ENCODE data around the gene CD46.
"Not testable (repeated sequence)": the region's sequence is repeated elsewhere in the genome, so short reads cannot be mapped to it uniquely, and the experiment has no call there.

CD46 gene

DNA sequence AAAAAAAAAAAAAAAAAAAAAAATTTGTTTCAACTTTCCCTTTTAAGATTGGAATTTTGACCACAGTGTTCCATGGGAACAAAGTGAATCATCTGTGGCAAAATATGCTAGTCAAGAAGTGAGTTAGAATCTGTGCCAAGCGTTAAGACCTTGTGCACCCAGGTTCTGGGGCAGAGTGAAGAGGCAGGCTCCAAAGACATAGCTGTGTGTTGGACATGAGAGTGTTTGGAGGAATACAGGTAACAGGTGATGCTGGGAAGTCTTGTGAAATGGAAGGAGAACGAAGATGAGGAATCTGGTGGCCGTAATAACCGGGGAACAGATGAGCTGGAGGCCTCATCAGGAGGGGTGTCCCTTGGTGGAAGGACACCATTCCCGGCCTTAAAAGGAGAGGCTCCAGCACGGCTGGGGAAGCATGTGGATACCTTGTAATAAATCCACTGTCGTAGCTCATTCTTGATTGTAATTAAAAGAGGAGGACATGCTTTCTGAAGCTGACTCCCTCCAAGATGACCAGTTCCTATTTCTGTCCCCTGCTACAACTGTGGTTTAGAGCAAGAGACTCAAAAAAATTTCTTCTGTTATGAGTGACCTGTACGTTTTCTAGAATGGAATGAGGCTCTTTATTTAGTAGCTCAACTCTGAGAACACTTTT, 14.2 kb upstream of the CD46 start:
- not testable (repeated sequence) for H3K9ac ChIP-seq (ENCODE audit: low read length); H3K79me2 ChIP-seq (ENCODE audit: insufficient read depth, low read length); H2AFZ ChIP-seq (ENCODE audit: low read depth, low read length, severe bottlenecking); H3K4me3 ChIP-seq (ENCODE audit: insufficient read depth, low read length, poor library complexity, severe bottlenecking); H3K27me3 ChIP-seq (ENCODE audit: low read length); H3K27ac ChIP-seq (ENCODE audit: low read depth, low read length); H3K9me2 ChIP-seq (replicated peaks; ENCODE audit: insufficient read depth, low read length); H3F3A ChIP-seq (ENCODE audit: insufficient read depth); H3K9me3 ChIP-seq (ENCODE audit: insufficient read depth, low read length); H4K20me1 ChIP-seq (ENCODE audit: low read depth, low read length); H3K4me2 ChIP-seq (ENCODE audit: low read depth, low read length, poor library complexity, severe bottlenecking); H3K36me3 ChIP-seq (ENCODE audit: low read length)

DNA sequence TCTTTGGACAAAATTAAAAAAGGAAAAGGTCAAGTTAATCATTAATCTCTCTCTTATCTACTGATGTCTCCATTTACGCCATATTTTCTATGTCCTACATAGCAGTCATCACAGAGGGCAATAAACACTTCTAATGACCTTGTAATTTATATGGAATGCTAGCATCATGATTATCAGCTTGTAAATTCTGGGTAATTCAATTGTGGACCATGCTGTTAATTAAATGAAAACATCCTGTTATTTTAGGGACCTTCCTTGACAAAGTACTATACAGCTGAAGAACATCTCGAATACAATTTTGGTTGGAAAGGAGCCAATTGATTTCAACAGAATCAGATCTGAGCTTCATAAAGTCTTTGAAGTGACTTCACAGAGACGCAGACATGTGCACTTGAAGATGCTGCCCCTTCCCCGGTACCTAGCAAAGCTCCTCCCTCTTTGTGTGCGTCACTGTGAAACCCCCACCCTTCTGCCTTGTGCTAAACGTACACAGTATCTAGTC, 13.6 kb upstream of the CD46 start:
- not testable (repeated sequence) for H3K4me3 ChIP-seq (ENCODE audit: insufficient read depth, low read length, poor library complexity, severe bottlenecking); H3K9me2 ChIP-seq (replicated peaks; ENCODE audit: insufficient read depth, low read length); H2AFZ ChIP-seq (ENCODE audit: low read depth, low read length, severe bottlenecking); H3K9ac ChIP-seq (ENCODE audit: low read length); H4K20me1 ChIP-seq (ENCODE audit: low read depth, low read length); H3K4me2 ChIP-seq (ENCODE audit: low read depth, low read length, poor library complexity, severe bottlenecking); H3F3A ChIP-seq (ENCODE audit: insufficient read depth); H3K36me3 ChIP-seq (ENCODE audit: low read length); H3K27me3 ChIP-seq (ENCODE audit: low read length); H3K27ac ChIP-seq (ENCODE audit: low read depth, low read length); H3K79me2 ChIP-seq (ENCODE audit: insufficient read depth, low read length); H3K9me3 ChIP-seq (ENCODE audit: insufficient read depth, low read length)

DNA sequence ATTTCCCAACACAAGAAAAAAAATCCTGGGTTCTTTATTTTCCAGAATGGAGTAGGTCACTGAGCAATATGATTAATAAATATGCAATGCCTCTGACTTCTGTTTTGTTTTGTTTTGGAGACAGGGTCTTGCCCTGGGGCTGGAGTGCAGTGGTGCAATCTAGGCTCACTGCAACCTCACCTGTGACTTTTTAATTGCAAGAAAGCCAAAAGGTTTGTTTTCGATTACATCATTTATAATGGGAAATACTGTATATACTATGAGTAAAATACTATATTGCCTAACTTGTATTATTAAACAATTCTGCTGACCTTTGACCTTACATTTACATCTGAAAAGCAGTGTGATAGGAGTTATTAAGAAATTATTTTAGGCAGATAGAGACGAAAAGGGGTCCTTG, 11.6 kb upstream of the CD46 start:
- H3K4me3 ChIP-seq (ENCODE audit: insufficient read depth, low read length, poor library complexity, severe bottlenecking) = no peak overlapping the region
- H3K27me3 ChIP-seq (ENCODE audit: low read length) = no peaks in the 10 kb centered on the region
- TF ChIP-seq, protein P1, sequence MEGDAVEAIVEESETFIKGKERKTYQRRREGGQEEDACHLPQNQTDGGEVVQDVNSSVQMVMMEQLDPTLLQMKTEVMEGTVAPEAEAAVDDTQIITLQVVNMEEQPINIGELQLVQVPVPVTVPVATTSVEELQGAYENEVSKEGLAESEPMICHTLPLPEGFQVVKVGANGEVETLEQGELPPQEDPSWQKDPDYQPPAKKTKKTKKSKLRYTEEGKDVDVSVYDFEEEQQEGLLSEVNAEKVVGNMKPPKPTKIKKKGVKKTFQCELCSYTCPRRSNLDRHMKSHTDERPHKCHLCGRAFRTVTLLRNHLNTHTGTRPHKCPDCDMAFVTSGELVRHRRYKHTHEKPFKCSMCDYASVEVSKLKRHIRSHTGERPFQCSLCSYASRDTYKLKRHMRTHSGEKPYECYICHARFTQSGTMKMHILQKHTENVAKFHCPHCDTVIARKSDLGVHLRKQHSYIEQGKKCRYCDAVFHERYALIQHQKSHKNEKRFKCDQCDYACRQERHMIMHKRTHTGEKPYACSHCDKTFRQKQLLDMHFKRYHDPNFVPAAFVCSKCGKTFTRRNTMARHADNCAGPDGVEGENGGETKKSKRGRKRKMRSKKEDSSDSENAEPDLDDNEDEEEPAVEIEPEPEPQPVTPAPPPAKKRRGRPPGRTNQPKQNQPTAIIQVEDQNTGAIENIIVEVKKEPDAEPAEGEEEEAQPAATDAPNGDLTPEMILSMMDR (IDR thresholded peaks at IDR 0.05; ENCODE audit: insufficient read depth, low read length, poor library complexity, severe bottlenecking) = no peak
- no peak for TF ChIP-seq EZH2phosphoT487 (conservative IDR thresholded peaks at IDR 0.05; ENCODE audit: low read length)
- H3K27ac ChIP-seq (ENCODE audit: low read depth, low read length) = no peak overlapping the region
- no peak overlapping the region for H3K9ac ChIP-seq (ENCODE audit: low read length)
- no peaks in the 10 kb centered on the region for H4K20me1 ChIP-seq (ENCODE audit: low read depth, low read length)
- H3K4me2 ChIP-seq (ENCODE audit: low read depth, low read length, poor library complexity, severe bottlenecking) = no peak overlapping the region
- no peaks in the 10 kb centered on the region for H3K36me3 ChIP-seq (ENCODE audit: low read length)
- H3F3A ChIP-seq (ENCODE audit: insufficient read depth) = no peaks in the 10 kb centered on the region
- H2AFZ ChIP-seq (ENCODE audit: low read depth, low read length, severe bottlenecking) = no peak overlapping the region
- H3K79me2 ChIP-seq (ENCODE audit: insufficient read depth, low read length) = no peaks in the 10 kb centered on the region
- H3K9me2 ChIP-seq (replicated peaks; ENCODE audit: insufficient read depth, low read length) = no peaks in the 10 kb centered on the region
- H3K9me3 ChIP-seq (ENCODE audit: insufficient read depth, low read length) = no peaks in the 10 kb centered on the region

DNA sequence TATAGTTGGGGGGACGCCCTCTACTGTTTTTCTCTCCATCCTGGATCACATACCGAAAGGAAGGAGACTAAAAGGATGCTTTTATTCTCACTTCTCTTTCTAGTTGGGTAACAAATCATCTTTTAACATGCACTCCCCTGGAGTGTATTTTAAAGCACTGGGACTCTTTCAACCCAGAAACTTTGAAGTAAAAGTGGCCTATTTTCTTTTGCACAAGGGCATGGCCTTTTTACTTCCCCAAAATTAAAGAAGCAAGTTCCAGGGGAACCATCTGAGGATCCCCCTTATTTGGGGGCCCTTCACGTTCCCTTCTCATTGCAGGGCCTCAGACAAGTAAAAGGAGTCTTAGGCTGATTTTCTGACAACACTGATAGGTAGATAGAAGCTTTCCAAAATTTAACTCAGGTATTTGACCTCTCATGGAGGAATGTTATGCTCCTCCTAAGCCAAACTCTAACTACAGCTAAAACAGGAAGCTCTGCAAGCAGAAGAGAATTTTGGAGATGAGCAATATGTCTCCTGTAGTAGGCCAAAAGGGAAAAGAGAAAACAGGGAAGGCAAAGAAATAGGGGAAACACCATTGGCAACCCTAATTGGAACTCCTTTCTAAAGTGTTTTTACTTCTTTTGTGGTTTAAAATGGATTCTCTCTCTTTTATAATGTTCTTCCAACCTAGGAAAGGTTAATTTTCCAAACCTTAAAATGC, 8.9 kb upstream of the CD46 start:
- Histone ChIP-seq H3F3A (ENCODE audit: insufficient read depth) (no peaks in the 10 kb centered on the region), H3K79me2 (ENCODE audit: insufficient read depth, low read length) (no peaks in the 10 kb centered on the region), H3K4me2 (ENCODE audit: low read depth, low read length, poor library complexity, severe bottlenecking) (no peak overlapping the region), H3K9ac (ENCODE audit: low read length) (no peak overlapping the region), H3K9me3 (ENCODE audit: insufficient read depth, low read length) (no peaks in the 10 kb centered on the region), H2AFZ (ENCODE audit: low read depth, low read length, severe bottlenecking) (no peak overlapping the region), H4K20me1 (ENCODE audit: low read depth, low read length) (no peaks in the 10 kb centered on the region), H3K4me3 (ENCODE audit: insufficient read depth, low read length, poor library complexity, severe bottlenecking) (no peak overlapping the region), H3K27me3 (ENCODE audit: low read length) (no peaks in the 10 kb centered on the region), H3K27ac (ENCODE audit: low read depth, low read length) (no peak overlapping the region), H3K9me2 (replicated peaks; ENCODE audit: insufficient read depth, low read length) (no peaks in the 10 kb centered on the region), H3K36me3 (ENCODE audit: low read length) (no peaks in the 10 kb centered on the region)
- TF ChIP-seq EZH2phosphoT487 (conservative IDR thresholded peaks at IDR 0.05; ENCODE audit: low read length) = no peak
- TF ChIP-seq, protein P1 (IDR thresholded peaks at IDR 0.05; ENCODE audit: insufficient read depth, low read length, poor library complexity, severe bottlenecking) = no peak

All from SU-DHL-6 (cell line).